ENCODE data around the gene CYSLTR2.
"Not testable (repeated sequence)": the region's sequence is repeated elsewhere in the genome, so short reads cannot be mapped to it uniquely, and the experiment has no call there.

DNA sequence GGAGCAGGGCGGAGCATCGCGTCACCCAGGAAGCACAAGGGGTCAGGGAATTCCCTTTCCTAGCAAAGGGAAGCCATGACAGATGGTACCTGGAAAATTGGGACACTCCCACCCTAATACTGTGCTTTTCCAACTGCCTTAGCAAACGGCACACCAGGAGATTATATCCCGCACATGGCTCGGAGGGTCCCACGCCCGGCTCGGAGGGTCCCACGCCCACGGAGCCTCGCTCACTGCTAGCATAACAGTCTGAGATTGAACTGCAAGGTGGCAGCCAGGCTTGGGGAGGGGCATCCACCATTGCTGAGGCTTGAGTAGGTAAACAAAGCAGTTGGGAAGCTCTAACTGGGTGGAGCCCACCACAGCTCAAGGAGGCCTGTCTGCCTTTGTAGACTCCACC is 42.9 kb downstream of the CYSLTR2 start:
- TF ChIP-seq, protein P1, sequence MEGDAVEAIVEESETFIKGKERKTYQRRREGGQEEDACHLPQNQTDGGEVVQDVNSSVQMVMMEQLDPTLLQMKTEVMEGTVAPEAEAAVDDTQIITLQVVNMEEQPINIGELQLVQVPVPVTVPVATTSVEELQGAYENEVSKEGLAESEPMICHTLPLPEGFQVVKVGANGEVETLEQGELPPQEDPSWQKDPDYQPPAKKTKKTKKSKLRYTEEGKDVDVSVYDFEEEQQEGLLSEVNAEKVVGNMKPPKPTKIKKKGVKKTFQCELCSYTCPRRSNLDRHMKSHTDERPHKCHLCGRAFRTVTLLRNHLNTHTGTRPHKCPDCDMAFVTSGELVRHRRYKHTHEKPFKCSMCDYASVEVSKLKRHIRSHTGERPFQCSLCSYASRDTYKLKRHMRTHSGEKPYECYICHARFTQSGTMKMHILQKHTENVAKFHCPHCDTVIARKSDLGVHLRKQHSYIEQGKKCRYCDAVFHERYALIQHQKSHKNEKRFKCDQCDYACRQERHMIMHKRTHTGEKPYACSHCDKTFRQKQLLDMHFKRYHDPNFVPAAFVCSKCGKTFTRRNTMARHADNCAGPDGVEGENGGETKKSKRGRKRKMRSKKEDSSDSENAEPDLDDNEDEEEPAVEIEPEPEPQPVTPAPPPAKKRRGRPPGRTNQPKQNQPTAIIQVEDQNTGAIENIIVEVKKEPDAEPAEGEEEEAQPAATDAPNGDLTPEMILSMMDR (IDR thresholded peaks at IDR 0.05 in 2 of 3, conservative IDR thresholded peaks at IDR 0.05 in 1 of 3; ENCODE audit: insufficient read depth in 2 of 3, low read depth in 1 of 3, low read length in 3 of 3) = not testable (repeated sequence)
- TF ChIP-seq ASH1L (IDR thresholded peaks at IDR 0.05; ENCODE audit: borderline replicate concordance, low read depth, partially characterized antibody); POLR2A (conservative IDR thresholded peaks at IDR 0.05); ZSCAN29 (IDR thresholded peaks at IDR 0.05); ZNF324 (CRISPR knock-in tag; IDR thresholded peaks at IDR 0.05); ZNF589 (CRISPR knock-in tag; IDR thresholded peaks at IDR 0.05; ENCODE audit: low read depth); MEF2A (IDR thresholded peaks at IDR 0.05; ENCODE audit: control insufficient read depth, low read depth, low read length); SLC30A9 (CRISPR knock-in tag; IDR thresholded peaks at IDR 0.05); ZNF239 (CRISPR knock-in tag; IDR thresholded peaks at IDR 0.05): not testable (repeated sequence)
- TF ChIP-seq, protein P2, sequence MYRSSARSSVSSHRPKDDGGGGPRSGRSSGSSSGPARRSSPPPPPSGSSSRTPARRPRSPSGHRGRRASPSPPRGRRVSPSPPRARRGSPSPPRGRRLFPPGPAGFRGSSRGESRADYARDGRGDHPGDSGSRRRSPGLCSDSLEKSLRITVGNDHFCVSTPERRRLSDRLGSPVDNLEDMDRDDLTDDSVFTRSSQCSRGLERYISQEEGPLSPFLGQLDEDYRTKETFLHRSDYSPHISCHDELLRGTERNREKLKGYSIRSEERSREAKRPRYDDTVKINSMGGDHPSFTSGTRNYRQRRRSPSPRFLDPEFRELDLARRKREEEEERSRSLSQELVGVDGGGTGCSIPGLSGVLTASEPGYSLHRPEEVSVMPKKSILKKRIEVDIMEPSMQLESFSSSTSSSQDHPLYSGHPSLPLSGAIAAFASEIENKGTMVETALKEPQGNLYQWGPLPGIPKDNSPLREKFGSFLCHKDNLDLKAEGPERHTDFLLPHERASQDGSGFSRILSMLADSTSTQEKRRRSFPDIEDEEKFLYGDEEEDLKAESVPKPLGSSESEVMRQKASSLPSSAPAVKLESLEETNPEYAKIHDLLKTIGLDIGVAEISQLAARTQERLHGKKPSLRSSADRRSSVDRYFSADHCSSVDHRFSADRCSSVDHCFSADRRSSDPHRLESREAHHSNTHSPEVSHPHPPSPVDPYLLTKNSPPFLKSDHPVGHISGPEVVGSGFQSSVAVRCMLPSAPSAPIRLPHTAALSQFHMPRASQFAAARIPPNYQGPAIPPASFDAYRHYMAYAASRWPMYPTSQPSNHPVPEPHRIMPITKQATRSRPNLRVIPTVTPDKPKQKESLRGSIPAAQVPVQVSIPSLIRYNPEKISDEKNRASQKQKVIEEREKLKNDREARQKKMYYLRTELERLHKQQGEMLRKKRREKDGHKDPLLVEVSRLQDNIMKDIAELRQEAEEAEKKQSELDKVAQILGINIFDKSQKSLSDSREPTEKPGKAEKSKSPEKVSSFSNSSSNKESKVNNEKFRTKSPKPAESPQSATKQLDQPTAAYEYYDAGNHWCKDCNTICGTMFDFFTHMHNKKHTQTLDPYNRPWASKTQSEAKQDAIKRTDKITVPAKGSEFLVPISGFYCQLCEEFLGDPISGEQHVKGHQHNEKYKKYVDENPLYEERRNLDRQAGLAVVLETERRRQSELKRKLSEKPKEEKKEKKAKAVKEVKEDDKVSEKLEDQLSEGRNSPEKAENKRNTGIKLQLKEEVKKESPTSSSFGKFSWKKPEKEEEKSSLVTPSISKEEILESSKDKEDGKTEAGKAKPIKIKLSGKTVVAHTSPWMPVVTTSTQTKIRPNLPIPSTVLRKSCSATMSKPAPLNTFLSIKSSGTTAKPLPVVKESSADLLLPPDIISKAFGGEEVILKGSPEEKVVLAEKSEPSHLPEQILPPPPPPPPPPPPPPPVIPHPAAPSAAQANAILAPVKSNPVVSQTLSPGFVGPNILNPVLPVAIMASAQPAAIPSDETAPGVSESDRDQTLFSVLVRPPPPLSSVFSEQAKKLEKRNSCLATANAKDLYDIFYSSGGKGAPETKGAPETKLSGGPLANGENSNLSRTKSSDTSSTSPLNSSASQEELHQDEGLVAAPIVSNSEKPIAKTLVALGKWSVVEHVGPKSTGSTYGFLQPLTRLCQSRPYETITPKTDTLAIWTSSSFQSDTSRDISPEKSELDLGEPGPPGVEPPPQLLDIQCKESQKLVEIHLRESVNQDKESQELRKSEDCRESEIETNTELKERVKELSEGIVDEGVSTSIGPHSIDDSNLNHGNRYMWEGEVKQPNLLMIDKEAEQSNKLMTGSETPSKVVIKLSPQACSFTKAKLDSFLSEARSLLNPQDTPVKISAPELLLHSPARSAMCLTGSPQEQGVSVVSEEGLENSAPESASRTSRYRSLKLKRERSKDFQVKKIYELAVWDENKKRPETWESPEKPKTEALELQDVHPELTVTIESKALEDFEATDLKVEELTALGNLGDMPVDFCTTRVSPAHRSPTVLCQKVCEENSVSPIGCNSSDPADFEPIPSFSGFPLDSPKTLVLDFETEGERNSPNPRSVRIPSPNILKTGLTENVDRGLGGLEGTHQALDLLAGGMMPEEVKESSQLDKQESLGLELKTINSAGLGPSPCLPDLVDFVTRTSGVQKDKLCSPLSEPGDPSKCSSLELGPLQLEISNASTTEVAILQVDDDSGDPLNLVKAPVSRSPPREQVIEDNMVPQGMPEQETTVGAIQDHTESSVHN (IDR thresholded peaks at IDR 0.05; ENCODE audit: borderline replicate concordance in 1 of 2, low read depth in 1 of 2) = not testable (repeated sequence)

Data from K562 (cell line).